OCI-LY3 (cell line): Measurements from ENCODE around the gene GPR176.

Experiments used
- H2AFZ ChIP-seq: fragments of 200-600, 300-600 bp; shearing (Covaris generic); 2 replicates; pipeline ENCODE4 v1.6.0; 2014; ENCODE audit warnings: antibody characterized with exemption, low read depth, low read length
- H3K27ac ChIP-seq: fragments of 200-600, 300-600 bp; sonication (generic); 2 replicates; pipeline ENCODE4 v1.5.1; 2014; ENCODE audit warnings: mild to moderate bottlenecking, low read length, moderate library complexity, mixed read lengths
- H3K27me3 ChIP-seq: fragments of 200-600, 300-600 bp; sonication (generic); 2 replicates; pipeline ENCODE4 v1.6.1; 2014; ENCODE audit warnings: low read depth, low read length, mixed read lengths
- H3K36me3 ChIP-seq: fragments of 200-600, 300-600 bp; sonication (generic); replicated peaks from 2 replicates; pipeline ENCODE3; 2014; ENCODE audit warnings: low read depth, low read length, mixed read lengths
- H3K4me1 ChIP-seq: fragments of 300-600, 200-600 bp; sonication (generic); 2 replicates; pipeline ENCODE4 v1.6.1; 2014; ENCODE audit warnings: low read length, mixed read lengths
- H3K4me2 ChIP-seq: fragments of 200-600, 300-600 bp; sonication (generic); 2 replicates; pipeline ENCODE4 v1.6.1; 2014; ENCODE audit warnings: low read length, mixed read lengths
- H3K4me3 ChIP-seq: fragments of 300-600, 200-600 bp; sonication (generic); 2 replicates; pipeline ENCODE4 v1.5.1; 2014; ENCODE audit warnings: antibody characterized with exemption, mild to moderate bottlenecking, low read length, moderate library complexity
- H3K79me2 ChIP-seq: fragments of 300-600, 200-600 bp; shearing (Covaris generic); 2 replicates; pipeline ENCODE4 v1.6.1; 2014; ENCODE audit warnings: mild to moderate bottlenecking, low read length, mixed read lengths
- H3K9ac ChIP-seq: fragments of 300-600, 200-600 bp; shearing (Covaris generic); 2 replicates; pipeline ENCODE4 v1.6.0; 2014; ENCODE audit warnings: mild to moderate bottlenecking, low read length, moderate library complexity
- H3K9me3 ChIP-seq: fragments of 200-600, 300-600 bp; shearing (Covaris generic); 2 replicates; pipeline ENCODE4 v1.6.1; 2014; ENCODE audit warnings: low read length, mixed read lengths; ENCODE audit not compliant: insufficient read depth
- H4K20me1 ChIP-seq: fragments of 200-600, 300-600 bp; sonication (generic); 2 replicates; pipeline ENCODE4 v1.6.1; 2016; ENCODE audit warnings: low read length, mixed read lengths; ENCODE audit not compliant: insufficient read depth
- CTCF ChIP-seq: fragments of 200-600, 300-600 bp; sonication (generic); IDR thresholded peaks from 2 replicates; pipeline ENCODE4 v1.5.1; 2014; ENCODE audit warnings: antibody characterized with exemption, low read length, low read depth
- EZH2phosphoT487 ChIP-seq: fragments of 200-600 bp; shearing (Covaris generic); IDR thresholded peaks from 2 replicates; pipeline ENCODE4 v1.6.1; 2018; ENCODE audit warnings: antibody characterized with exemption, mixed run types, low read depth

Gene GPR176

GRCh38 chr15:39850436-39850835 is 69.6 kb downstream of the GPR176 start:
- H4K20me1 ChIP-seq, result no peaks in the 10 kb centered on the region
- no peak overlapping the region for H3K27ac ChIP-seq
- no peak overlapping the region for H2AFZ ChIP-seq
- no peaks in the 10 kb centered on the region for H3K36me3 ChIP-seq
- H3K4me1 ChIP-seq, result peaks cover 5% of the 10 kb centered on the region; the same call in 1 of the 2 replicates
- no peak overlapping the region for H3K4me2 ChIP-seq
- no peak for TF ChIP-seq EZH2phosphoT487
- no peaks in the 10 kb centered on the region for H3K79me2 ChIP-seq
- no peak overlapping the region for H3K4me3 ChIP-seq
- no peaks in the 10 kb centered on the region for H3K9me3 ChIP-seq
- H3K27me3 ChIP-seq, result no peaks in the 10 kb centered on the region
- H3K9ac ChIP-seq, result no peak overlapping the region

- no peak overlapping the region for H3K4me2 ChIP-seq
- TF ChIP-seq EZH2phosphoT487, result no peak
- no peak for TF ChIP-seq CTCF
- no peaks in the 10 kb centered on the region for H4K20me1 ChIP-seq
- peaks cover 5% of the 10 kb centered on the region; the same call in 1 of the 2 replicates for H3K4me1 ChIP-seq
- H3K4me3 ChIP-seq, result no peak overlapping the region
- no peaks in the 10 kb centered on the region for H3K79me2 ChIP-seq
- H3K9ac ChIP-seq, result no peak overlapping the region
- H3K9me3 ChIP-seq, result no peaks in the 10 kb centered on the region
- H3K36me3 ChIP-seq, result no peaks in the 10 kb centered on the region
- no peaks in the 10 kb centered on the region for H3K27me3 ChIP-seq
- no peak overlapping the region for H3K27ac ChIP-seq
- 0 out of 2 replicates have a peak overlapping the region, but pooled peaks have one; percentile 23 for H2AFZ ChIP-seq
Measured at GRCh38 chr15:39846108-39846507, 74.0 kb downstream of the GPR176 start.

GRCh38 chr15:39845582-39845981 is 74.5 kb downstream of the GPR176 start:
- Histone ChIP-seq H3K79me2 (no peaks in the 10 kb centered on the region), H4K20me1 (no peaks in the 10 kb centered on the region)
- TF ChIP-seq CTCF, result no peak
- no peak for TF ChIP-seq EZH2phosphoT487

GRCh38 chr15:39843565-39843964 is 76.5 kb downstream of the GPR176 start:
- Histone ChIP-seq H3K4me3 (no peak overlapping the region), H3K27ac (no peak overlapping the region), H3K79me2 (no peaks in the 10 kb centered on the region), H2AFZ (no peak overlapping the region), H4K20me1 (no peaks in the 10 kb centered on the region), H3K27me3 (no peaks in the 10 kb centered on the region), H3K4me2 (no peak overlapping the region), H3K9me3 (no peaks in the 10 kb centered on the region), H3K9ac (no peak overlapping the region), H3K36me3 (no peaks in the 10 kb centered on the region), H3K4me1 (peaks cover 5% of the 10 kb centered on the region; the same call in 1 of the 2 replicates)
- no peak for TF ChIP-seq CTCF
- TF ChIP-seq EZH2phosphoT487, result no peak

More at GRCh38 chr15:39845582-39845981, 74.5 kb downstream of the GPR176 start:
- H3K9ac ChIP-seq, result no peak overlapping the region
- H3K4me3 ChIP-seq, result no peak overlapping the region
- H3K4me1 ChIP-seq, result peaks cover 5% of the 10 kb centered on the region; the same call in 1 of the 2 replicates
- no peak overlapping the region for H3K27ac ChIP-seq
- H3K36me3 ChIP-seq, result no peaks in the 10 kb centered on the region
- no peaks in the 10 kb centered on the region for H3K9me3 ChIP-seq
- H3K4me2 ChIP-seq, result peak overlapping the region; percentile 13; the same call in 1 of the 2 replicates
- 0 out of 2 replicates have a peak overlapping the region, but pooled peaks have one; percentile 23 for H2AFZ ChIP-seq
- no peaks in the 10 kb centered on the region for H3K27me3 ChIP-seq

- no peak overlapping the region for H2AFZ ChIP-seq
- H3K27me3 ChIP-seq, result no peaks in the 10 kb centered on the region
- H3K9ac ChIP-seq, result no peak overlapping the region
- no peak overlapping the region for H3K4me2 ChIP-seq
- no peak overlapping the region for H3K27ac ChIP-seq
- TF ChIP-seq EZH2phosphoT487, result no peak
- TF ChIP-seq CTCF, result no peak
- H3K79me2 ChIP-seq, result no peaks in the 10 kb centered on the region
- no peak overlapping the region for H3K4me3 ChIP-seq
- no peaks in the 10 kb centered on the region for H4K20me1 ChIP-seq
- H3K4me1 ChIP-seq, result peaks cover 4% of the 10 kb centered on the region; the same call in 1 of the 2 replicates
- H3K9me3 ChIP-seq, result no peaks in the 10 kb centered on the region
- no peaks in the 10 kb centered on the region for H3K36me3 ChIP-seq
Measured at GRCh38 chr15:39837454-39837853, 82.6 kb downstream of the GPR176 start.
